IPS DF 6.9 (cell line): ENCODE results near the gene ST3GAL2.
A peak's percentile ranks its signal among the peaks of the same experiment; 100 is the strongest.
"Not testable (repeated sequence)": the region's sequence is repeated elsewhere in the genome, so short reads cannot be mapped to it uniquely, and the experiment has no call there.

Experiments
- DNase-seq: peaks from one replicate; pipeline ENCODE4 v3.0.0-alpha.2; 2013; ENCODE audit warnings: low read depth, low spot score
- H3K27ac ChIP-seq: one replicate; pipeline ENCODE4 v1.5.1; 2013; ENCODE audit warnings: low read length, control low read depth
- H3K27me3 ChIP-seq: 2 replicates; pipeline ENCODE4 v1.6.1; 2013; ENCODE audit warnings: mild to moderate bottlenecking, low read length; ENCODE audit not compliant: control insufficient read depth, insufficient read depth
- H3K36me3 ChIP-seq: 2 replicates; pipeline ENCODE4 v1.6.1; 2013; ENCODE audit warnings: low read length; ENCODE audit not compliant: control insufficient read depth, insufficient read depth
- H3K4me1 ChIP-seq: 2 replicates; pipeline ENCODE4 v1.6.1; 2013; ENCODE audit warnings: low read length; ENCODE audit not compliant: control insufficient read depth, insufficient read depth
- H3K4me3 ChIP-seq: 2 replicates; pipeline ENCODE4 v1.5.1; 2013; ENCODE audit warnings: mild to moderate bottlenecking, low read length
- H3K9me3 ChIP-seq: 2 replicates; pipeline ENCODE4 v1.6.1; 2013; ENCODE audit warnings: low read length, inconsistent platforms; ENCODE audit not compliant: control insufficient read depth, insufficient read depth
- WGBS: extraction: QIAGEN DNeasy Blood & Tissue Kit; methylation state at CpG from one replicate; pipeline ENCODE4 v1.1.7; 2013; ENCODE audit warnings: mixed read lengths, missing lambda C conversion rate; ENCODE audit not compliant: insufficient read length, insufficient coverage; 5-methylcytosine and 5-hydroxymethylcytosine counted together

ST3GAL2 gene

DNA sequence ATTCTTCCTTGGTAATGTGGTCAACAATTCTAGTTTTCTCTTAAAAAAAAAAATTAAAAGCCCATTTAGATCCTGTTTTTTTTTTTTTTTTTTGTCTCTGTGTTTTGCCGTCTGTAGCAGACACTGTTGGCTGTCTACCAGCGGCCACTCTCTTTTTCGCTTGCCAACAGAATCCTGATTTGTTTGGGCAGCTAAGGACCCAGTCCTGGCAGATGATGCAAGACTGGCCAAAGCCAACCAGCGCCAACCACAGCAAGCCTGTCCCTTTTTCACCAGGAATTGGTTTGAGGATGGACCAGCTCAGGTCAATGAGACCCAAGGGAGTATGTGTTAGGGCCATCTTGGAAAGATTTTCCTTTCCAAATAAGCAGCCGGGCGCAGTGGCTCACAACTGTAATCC lies 28.2 kb downstream of the ST3GAL2 start:
- Histone ChIP-seq H3K27me3 (no peaks in the 10 kb centered on the region), H3K36me3 (no peaks in the 10 kb centered on the region), H3K4me1 (peaks cover 4% of the 10 kb centered on the region; the same call in 1 of the 2 replicates), H3K9me3 (no peaks in the 10 kb centered on the region), H3K27ac (no peak overlapping the region), H3K4me3 (no peak overlapping the region)
- no CpG with 5 or more reads among the region's 6 CpGs for WGBS
- no peak for DNase-seq

DNA sequence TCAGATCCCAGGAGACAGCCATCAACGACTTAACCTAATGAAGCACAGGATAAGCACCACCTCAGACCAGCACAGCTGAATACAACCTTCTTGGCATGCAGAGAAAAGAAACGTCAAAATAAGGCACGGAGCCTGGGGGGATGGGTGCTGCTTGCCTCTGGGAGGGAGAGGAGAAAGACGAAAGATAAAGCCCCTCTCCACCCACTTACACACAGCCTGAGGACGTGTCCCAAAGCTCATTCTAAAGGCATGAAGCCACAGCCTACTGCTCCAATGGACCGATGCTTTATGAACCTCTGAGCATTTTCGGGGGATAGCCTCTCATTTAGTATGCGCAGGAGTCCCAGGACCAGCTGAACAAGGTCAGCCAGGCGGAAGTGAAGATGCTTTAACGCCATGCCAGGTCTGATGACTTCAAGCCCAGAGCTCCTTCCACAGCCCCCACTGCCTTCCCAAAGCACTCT lies 31.1 kb downstream of the ST3GAL2 start:
- Histone ChIP-seq H3K4me3 (no peak overlapping the region), H3K36me3 (no peaks in the 10 kb centered on the region)

GRCh38 chr16:70406104-70406503 lies 32.8 kb downstream of the ST3GAL2 start:
- not testable (repeated sequence) for DNase-seq, H3K27me3 ChIP-seq, H3K36me3 ChIP-seq, H3K4me3 ChIP-seq, H3K9me3 ChIP-seq, H3K27ac ChIP-seq, H3K4me1 ChIP-seq
- WGBS, result no CpG with 5 or more reads among the region's 5 CpGs

More for the DNA sequence above, 31.1 kb downstream of the ST3GAL2 start:
- no peak for DNase-seq
- H3K4me1 ChIP-seq, result peaks cover 6% of the 10 kb centered on the region
- H3K27ac ChIP-seq, result no peak overlapping the region
- no peaks in the 10 kb centered on the region for H3K9me3 ChIP-seq
- H3K27me3 ChIP-seq, result no peaks in the 10 kb centered on the region
- WGBS, result no CpG with 5 or more reads among the region's 10 CpGs

DNA sequence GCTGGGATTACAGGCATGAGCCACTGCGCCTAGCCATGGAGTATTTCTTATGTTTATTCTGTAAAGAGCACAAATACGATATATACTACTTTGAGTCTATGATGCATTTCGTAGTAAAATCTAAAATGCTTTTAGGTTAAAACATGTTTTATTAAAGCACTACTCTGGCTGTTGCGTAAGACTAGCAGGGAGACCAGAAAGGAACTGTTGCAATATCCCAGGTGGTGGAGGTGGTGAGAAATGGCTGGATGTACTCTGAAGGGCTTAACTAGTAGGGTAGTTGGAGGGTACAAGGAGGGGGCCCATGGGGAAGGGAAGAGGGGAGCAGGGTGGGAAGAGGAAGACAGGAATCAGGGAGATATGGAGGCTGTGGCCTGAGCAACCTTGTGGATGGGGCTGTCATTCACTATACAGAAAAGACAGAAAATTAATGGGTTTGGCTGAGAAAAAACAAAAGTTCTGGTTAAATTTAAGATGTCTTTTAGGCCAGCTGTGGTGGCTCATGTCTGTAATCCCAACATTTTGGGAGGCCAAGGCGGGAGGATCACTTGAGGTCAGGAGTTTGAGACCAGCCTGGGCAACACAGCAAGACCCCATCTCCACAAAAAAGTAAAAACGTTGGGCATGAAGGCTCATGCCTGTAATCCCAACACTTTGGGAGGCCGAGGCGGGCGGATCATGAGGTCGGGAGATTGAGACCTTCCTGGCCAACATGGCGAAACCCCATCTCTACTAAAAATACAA lies 35.8 kb downstream of the ST3GAL2 start:
- WGBS, result no CpG with 5 or more reads among the region's 11 CpGs
- Histone ChIP-seq H3K27me3 (no peaks in the 10 kb centered on the region), H3K4me3 (no peak overlapping the region), H3K9me3 (no peaks in the 10 kb centered on the region), H3K27ac (no peak overlapping the region), H3K36me3 (peaks cover 9% of the 10 kb centered on the region), H3K4me1 (peaks cover 4% of the 10 kb centered on the region)
- DNase-seq, result no peak

DNA sequence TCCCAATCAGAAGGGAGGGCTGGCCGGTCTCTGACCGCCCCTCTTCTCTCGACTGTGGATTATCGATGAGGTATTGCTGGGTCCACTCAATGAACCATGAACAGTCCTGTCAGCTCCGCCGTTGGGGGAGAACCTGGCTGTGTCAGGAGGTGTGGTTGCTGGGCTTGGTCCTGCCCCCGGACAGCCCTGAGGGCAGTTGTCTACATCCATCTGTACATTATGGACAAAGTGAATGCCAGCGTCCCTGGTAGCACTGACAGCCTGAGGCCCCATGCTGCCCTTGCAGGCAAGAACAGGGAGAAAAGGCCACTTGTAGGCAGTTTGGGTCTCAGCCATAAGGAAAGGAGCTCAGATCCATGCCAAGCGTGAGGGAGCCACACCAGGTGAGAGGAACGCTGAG lies 38.9 kb downstream of the ST3GAL2 start:
- no peak for DNase-seq
- H3K36me3 ChIP-seq, result peaks cover 12% of the 10 kb centered on the region
- no peak overlapping the region for H3K4me3 ChIP-seq
- no peaks in the 10 kb centered on the region for H3K27me3 ChIP-seq
- H3K27ac ChIP-seq, result no peak overlapping the region
- no CpG with 5 or more reads among the region's 10 CpGs for WGBS
- no peaks in the 10 kb centered on the region for H3K9me3 ChIP-seq
- peaks cover 1% of the 10 kb centered on the region for H3K4me1 ChIP-seq

GRCh38 chr16:70399381-70399780 lies 39.5 kb downstream of the ST3GAL2 start:
- H3K4me3 ChIP-seq, result no peak overlapping the region
- H3K27me3 ChIP-seq, result no peaks in the 10 kb centered on the region
- no peaks in the 10 kb centered on the region for H3K9me3 ChIP-seq
- no CpG with 5 or more reads among the region's 8 CpGs for WGBS
- H3K4me1 ChIP-seq, result peaks cover under 1% of the 10 kb centered on the region
- no peak overlapping the region for H3K27ac ChIP-seq
- peaks cover 12% of the 10 kb centered on the region for H3K36me3 ChIP-seq
- no peak for DNase-seq

GRCh38 chr16:70398177-70398743 lies 40.6 kb downstream of the ST3GAL2 start:
- no peak overlapping the region for H3K27ac ChIP-seq
- DNase-seq, result no peak
- H3K4me1 ChIP-seq, result no peaks in the 10 kb centered on the region; the same call in 1 of the 2 replicates
- peaks cover 16% of the 10 kb centered on the region for H3K36me3 ChIP-seq
- H3K9me3 ChIP-seq, result no peaks in the 10 kb centered on the region
- no peak overlapping the region for H3K4me3 ChIP-seq
- no CpG with 5 or more reads among the region's 30 CpGs for WGBS
- H3K27me3 ChIP-seq, result no peaks in the 10 kb centered on the region

- Histone ChIP-seq H3K36me3 (peaks cover 16% of the 10 kb centered on the region), H3K9me3 (no peaks in the 10 kb centered on the region), H3K4me1 (no peaks in the 10 kb centered on the region; the same call in 1 of the 2 replicates), H3K27ac (no peak overlapping the region), H3K27me3 (no peaks in the 10 kb centered on the region), H3K4me3 (no peak overlapping the region)
- no CpG with 5 or more reads among the region's 6 CpGs for WGBS
- no peak for DNase-seq
Measured at GRCh38 chr16:70396246-70396904, 42.5 kb downstream of the ST3GAL2 start.

- WGBS, result no CpG with 5 or more reads among the region's 8 CpGs
- peaks cover 16% of the 10 kb centered on the region for H3K36me3 ChIP-seq
- H3K27me3 ChIP-seq, result no peaks in the 10 kb centered on the region
- H3K4me1 ChIP-seq, result no peaks in the 10 kb centered on the region
- H3K27ac ChIP-seq, result no peak overlapping the region
- H3K9me3 ChIP-seq, result no peaks in the 10 kb centered on the region
- DNase-seq, result peak; percentile 67
- H3K4me3 ChIP-seq, result no peak overlapping the region
Measured at GRCh38 chr16:70395345-70395901, 43.5 kb downstream of the ST3GAL2 start.

- H3K27me3 ChIP-seq, result no peaks in the 10 kb centered on the region
- no peak overlapping the region for H3K27ac ChIP-seq
- no peaks in the 10 kb centered on the region for H3K4me1 ChIP-seq
- DNase-seq, result no peak
- no peaks in the 10 kb centered on the region for H3K9me3 ChIP-seq
- no peak overlapping the region for H3K4me3 ChIP-seq
- peaks cover 14% of the 10 kb centered on the region for H3K36me3 ChIP-seq
- no CpG with 5 or more reads among the region's 14 CpGs for WGBS
Measured at GRCh38 chr16:70394853-70395252, 44.0 kb downstream of the ST3GAL2 start.
